ENCODE results near the gene VPS45. TPM values are rescaled to one million over a fixed set of nuclear protein-coding genes. Genes with fewer than 3 reads are reported as not detected.

VPS45 gene, protein sequence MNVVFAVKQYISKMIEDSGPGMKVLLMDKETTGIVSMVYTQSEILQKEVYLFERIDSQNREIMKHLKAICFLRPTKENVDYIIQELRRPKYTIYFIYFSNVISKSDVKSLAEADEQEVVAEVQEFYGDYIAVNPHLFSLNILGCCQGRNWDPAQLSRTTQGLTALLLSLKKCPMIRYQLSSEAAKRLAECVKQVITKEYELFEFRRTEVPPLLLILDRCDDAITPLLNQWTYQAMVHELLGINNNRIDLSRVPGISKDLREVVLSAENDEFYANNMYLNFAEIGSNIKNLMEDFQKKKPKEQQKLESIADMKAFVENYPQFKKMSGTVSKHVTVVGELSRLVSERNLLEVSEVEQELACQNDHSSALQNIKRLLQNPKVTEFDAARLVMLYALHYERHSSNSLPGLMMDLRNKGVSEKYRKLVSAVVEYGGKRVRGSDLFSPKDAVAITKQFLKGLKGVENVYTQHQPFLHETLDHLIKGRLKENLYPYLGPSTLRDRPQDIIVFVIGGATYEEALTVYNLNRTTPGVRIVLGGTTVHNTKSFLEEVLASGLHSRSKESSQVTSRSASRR
- 76.2 and 84.4 TPM in 2 replicates for polyA plus RNA-seq

DNA sequence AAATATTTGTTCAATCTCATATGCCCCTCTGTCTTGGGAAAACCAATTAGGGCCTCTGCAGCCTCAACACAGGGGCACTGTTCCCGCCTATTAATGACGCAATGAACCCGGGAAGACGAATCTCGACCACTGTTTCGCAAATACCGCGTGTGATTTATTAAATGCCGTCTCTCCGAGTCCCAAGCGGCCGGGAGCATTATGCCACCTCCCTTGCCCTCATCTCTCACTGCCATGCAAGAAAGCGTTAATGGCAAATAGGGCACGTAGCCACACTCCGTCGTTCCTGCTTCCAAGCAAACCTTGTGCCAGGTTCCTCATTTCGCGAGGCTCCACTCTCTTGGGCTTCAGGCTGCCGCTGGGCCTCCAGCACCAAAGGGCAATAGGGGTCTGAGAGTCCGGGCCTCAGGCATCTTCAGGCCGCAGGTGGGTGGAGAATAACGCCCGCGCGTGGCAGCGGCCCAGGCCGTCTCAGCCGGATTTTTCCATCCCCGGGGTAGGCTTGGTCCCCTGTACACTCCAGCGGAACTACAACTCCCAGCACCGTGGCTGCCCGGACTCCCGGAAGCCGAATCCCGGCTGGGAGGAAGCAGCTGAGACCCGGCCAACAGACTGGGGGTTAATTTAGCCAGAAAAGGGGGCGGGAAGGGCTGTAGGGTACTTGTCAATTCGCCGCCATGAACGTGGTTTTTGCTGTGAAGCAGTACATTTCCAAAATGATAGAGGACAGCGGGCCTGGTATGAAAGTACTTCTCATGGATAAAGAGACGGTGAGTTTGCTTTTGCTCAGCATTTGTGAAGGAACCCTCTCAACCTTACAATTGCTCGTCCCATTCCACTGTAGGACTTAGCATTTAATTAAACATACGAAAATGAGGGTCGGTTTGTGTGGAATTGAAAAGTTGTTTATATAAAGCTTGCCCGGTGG is at the start of gene VPS45:
Gene VPS45, plus strand, starts transcription at position 593 of the 925 bp plus-strand sequence. Its CDS starts 82 bp downstream, at position 675.

GRCh38 chr1:150149271-150150132 is 81.9 kb downstream of the VPS45 start, which contains the start of gene PLEKHO1:
PLEKHO1 (plus strand) TSS chr1:150149916; CDS start chr1:150150258, 342 bp downstream.

Other genes with a start within 250 kb of the VPS45 start
- 2.4 and 8.4 TPM in 2 replicates for gene BOLA1, start 168.2 kb upstream of the VPS45 start, polyA plus RNA-seq
- 61.6 and 65.2 TPM in 2 replicates for gene SV2A, start 149.9 kb upstream of the VPS45 start, polyA plus RNA-seq
- 6.4 and 9.4 TPM in 2 replicates for gene SF3B4, start 140.0 kb upstream of the VPS45 start, polyA plus RNA-seq
- gene MTMR11, start 130.9 kb upstream of the VPS45 start, polyA plus RNA-seq: 2.3 and 2.7 TPM in 2 replicates
- gene OTUD7B, start 57.0 kb upstream of the VPS45 start, polyA plus RNA-seq: 3.5 and 3.9 TPM in 2 replicates
- 2.7 and 2.8 TPM in 2 replicates for gene PLEKHO1, start 82.1 kb downstream of the VPS45 start, polyA plus RNA-seq
- 99.2 and 140 TPM in 2 replicates for gene ANP32E, start 168.3 kb downstream of the VPS45 start, polyA plus RNA-seq
- gene CA14, start 190.0 kb downstream of the VPS45 start, polyA plus RNA-seq: 2.5 and 3.0 TPM in 2 replicates
- 0.42 and 0.98 TPM in 2 replicates for gene APH1A, start 201.2 kb downstream of the VPS45 start, polyA plus RNA-seq
- gene C1orf54, start 205.0 kb downstream of the VPS45 start, polyA plus RNA-seq: 45.8 and 52.3 TPM in 2 replicates
- 19.1 and 32.2 TPM in 2 replicates for gene CIART, start 214.8 kb downstream of the VPS45 start, polyA plus RNA-seq
- 359 and 393 TPM in 2 replicates for gene MRPS21, start 226.1 kb downstream of the VPS45 start, polyA plus RNA-seq

All from Purkinje cell (primary cell).